SK-N-SH treated with all-trans-retinoic acid at 6 μM for 48 hours (cell line): Measurements from ENCODE around the gene ATP7B.

Source experiments
- ESRRG ChIP-seq: fragments of 250-450 bp; sonication (Bioruptor Pico); IDR thresholded peaks from 2 replicates; pipeline ENCODE4 v1.6.1; 2021; ENCODE audit warnings: mild to moderate bottlenecking
- TOX ChIP-seq: fragments of 250-450 bp; sonication (Bioruptor Pico); IDR thresholded peaks from 2 replicates; pipeline ENCODE4 v1.8.0; 2021; ENCODE audit warnings: mild to moderate bottlenecking, moderate library complexity, borderline replicate concordance
- ZC3H10 ChIP-seq: fragments of 250-450 bp; sonication (Bioruptor Pico); IDR thresholded peaks from 2 replicates; pipeline ENCODE4 v1.5.1; 2021; ENCODE audit warnings: mild to moderate bottlenecking, moderate library complexity
- ZNF70 ChIP-seq: fragments of 450-650 bp; formaldehyde crosslinking; IDR thresholded peaks from 2 replicates; pipeline ENCODE4 v1.5.0; 2020; ENCODE audit warnings: mild to moderate bottlenecking, moderate library complexity
- TF ChIP-seq, protein P1 (sequence below): fragments of 250-450 bp; sonication (Bioruptor Pico); IDR thresholded peaks from 2 replicates; pipeline ENCODE4 v1.8.0; 2021; ENCODE audit warnings: low read depth, mild to moderate bottlenecking, moderate library complexity, borderline replicate concordance

DNA sequence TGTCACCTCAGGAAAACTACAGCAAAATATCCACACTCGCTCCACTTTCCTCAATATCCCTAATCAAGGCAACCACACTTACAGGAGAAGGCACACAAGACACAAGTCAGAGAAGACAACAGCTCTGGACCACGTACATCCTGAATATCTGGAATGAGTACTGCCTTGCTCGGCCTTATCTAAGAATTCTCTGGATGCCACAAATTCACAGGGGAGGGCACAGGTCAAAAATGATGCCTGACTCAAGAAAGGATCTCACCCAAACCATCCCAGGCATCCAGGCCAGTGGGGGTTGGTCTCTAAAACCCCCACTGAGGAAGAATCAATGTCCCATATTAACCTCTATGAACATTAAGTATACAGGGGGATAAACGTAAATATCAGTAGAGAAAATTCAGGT lies 29.9 kb downstream of the ATP7B start:
- TF ChIP-seq ESRRG (CRISPR knock-in tag) (no peak), ZC3H10 (CRISPR knock-in tag) (no peak), ZNF70 (CRISPR knock-in tag) (no peak), TOX (CRISPR knock-in tag) (no peak)
- TF ChIP-seq, protein P1, sequence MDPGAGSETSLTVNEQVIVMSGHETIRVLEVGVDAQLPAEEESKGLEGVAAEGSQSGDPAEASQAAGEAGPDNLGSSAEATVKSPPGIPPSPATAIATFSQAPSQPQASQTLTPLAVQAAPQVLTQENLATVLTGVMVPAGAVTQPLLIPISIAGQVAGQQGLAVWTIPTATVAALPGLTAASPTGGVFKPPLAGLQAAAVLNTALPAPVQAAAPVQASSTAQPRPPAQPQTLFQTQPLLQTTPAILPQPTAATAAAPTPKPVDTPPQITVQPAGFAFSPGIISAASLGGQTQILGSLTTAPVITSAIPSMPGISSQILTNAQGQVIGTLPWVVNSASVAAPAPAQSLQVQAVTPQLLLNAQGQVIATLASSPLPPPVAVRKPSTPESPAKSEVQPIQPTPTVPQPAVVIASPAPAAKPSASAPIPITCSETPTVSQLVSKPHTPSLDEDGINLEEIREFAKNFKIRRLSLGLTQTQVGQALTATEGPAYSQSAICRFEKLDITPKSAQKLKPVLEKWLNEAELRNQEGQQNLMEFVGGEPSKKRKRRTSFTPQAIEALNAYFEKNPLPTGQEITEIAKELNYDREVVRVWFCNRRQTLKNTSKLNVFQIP (CRISPR knock-in tag): no peak
